ENCODE results near the gene VSIG2.
A peak's percentile ranks its signal among the peaks of the same experiment; 100 is the strongest.

VSIG2 gene

DNA sequence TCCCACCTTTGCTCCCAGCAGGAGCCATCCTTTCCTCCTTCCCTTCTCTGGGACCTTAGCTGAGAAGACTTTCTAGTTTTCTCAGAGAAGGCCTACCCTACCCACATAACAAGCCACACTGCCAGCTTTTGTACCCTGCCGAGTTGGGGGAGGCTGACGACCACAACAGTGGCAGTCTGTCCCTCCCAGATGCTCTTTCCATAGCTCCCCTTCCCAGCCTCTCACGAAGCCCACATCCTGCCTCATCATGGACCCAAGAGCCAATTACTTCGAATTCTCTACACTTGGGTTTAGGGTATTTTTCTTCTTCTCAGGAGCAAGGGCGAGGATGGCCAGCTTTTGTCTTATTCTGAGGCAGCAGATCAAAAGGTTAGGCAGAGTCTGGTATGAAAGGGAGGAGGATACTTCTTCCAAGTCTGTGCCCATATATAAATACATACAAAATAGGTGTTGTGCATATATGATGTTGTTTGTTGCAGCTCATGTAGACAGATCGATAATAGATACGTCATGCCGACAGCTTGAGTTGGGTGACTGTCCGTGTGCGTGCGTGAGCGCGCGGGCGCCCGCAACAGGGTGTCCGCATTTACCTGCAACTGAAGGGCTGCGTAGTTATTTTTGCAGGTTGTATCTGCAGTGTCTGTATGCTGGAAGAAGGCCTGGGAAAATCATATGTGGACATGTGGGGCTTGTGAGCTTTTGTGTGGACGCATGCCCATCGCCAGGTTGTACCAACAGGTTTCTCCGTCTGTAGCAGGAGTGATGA is 13.2 kb downstream of the VSIG2 start:
- TF ChIP-seq, protein P1, sequence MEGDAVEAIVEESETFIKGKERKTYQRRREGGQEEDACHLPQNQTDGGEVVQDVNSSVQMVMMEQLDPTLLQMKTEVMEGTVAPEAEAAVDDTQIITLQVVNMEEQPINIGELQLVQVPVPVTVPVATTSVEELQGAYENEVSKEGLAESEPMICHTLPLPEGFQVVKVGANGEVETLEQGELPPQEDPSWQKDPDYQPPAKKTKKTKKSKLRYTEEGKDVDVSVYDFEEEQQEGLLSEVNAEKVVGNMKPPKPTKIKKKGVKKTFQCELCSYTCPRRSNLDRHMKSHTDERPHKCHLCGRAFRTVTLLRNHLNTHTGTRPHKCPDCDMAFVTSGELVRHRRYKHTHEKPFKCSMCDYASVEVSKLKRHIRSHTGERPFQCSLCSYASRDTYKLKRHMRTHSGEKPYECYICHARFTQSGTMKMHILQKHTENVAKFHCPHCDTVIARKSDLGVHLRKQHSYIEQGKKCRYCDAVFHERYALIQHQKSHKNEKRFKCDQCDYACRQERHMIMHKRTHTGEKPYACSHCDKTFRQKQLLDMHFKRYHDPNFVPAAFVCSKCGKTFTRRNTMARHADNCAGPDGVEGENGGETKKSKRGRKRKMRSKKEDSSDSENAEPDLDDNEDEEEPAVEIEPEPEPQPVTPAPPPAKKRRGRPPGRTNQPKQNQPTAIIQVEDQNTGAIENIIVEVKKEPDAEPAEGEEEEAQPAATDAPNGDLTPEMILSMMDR (IDR thresholded peaks at IDR 0.05; ENCODE audit: borderline replicate concordance, extremely low read depth, low read length, poor library complexity, severe bottlenecking), result no peak
- H3K36me3 ChIP-seq (ENCODE audit: insufficient read depth, low read length), result no peaks in the 10 kb centered on the region
- no peak overlapping the region for H3K4me2 ChIP-seq (ENCODE audit: insufficient read depth, low read length)
- no peak overlapping the region for H2AFZ ChIP-seq (ENCODE audit: low read depth, low read length)
- H3K27ac ChIP-seq (ENCODE audit: low read length), result no peak overlapping the region
- H3K27me3 ChIP-seq (ENCODE audit: insufficient read depth, low read length, poor library complexity), result peaks cover 32% of the 10 kb centered on the region
- H3K4me1 ChIP-seq (ENCODE audit: insufficient read depth, low read length), result no peaks in the 10 kb centered on the region
- DNase-seq, result no peak
- H3K4me3 ChIP-seq (ENCODE audit: low read depth in 1 of 2, low read length in 2 of 2), result no peak overlapping the region
- H3K79me2 ChIP-seq (ENCODE audit: insufficient read depth, low read length), result no peaks in the 10 kb centered on the region
- ATAC-seq (ENCODE audit: insufficient read depth, low read depth), result 0 out of 3 replicates have a peak, but pooled peaks have one; percentile 24
- H3K9ac ChIP-seq (ENCODE audit: low read depth, low read length), result no peak overlapping the region
- no peaks in the 10 kb centered on the region for H3K9me3 ChIP-seq (ENCODE audit: insufficient read depth, low read length, severe bottlenecking)
- peaks cover 7% of the 10 kb centered on the region; the same call in 1 of the 2 replicates for H4K20me1 ChIP-seq (ENCODE audit: insufficient read depth, low read length)

DNA sequence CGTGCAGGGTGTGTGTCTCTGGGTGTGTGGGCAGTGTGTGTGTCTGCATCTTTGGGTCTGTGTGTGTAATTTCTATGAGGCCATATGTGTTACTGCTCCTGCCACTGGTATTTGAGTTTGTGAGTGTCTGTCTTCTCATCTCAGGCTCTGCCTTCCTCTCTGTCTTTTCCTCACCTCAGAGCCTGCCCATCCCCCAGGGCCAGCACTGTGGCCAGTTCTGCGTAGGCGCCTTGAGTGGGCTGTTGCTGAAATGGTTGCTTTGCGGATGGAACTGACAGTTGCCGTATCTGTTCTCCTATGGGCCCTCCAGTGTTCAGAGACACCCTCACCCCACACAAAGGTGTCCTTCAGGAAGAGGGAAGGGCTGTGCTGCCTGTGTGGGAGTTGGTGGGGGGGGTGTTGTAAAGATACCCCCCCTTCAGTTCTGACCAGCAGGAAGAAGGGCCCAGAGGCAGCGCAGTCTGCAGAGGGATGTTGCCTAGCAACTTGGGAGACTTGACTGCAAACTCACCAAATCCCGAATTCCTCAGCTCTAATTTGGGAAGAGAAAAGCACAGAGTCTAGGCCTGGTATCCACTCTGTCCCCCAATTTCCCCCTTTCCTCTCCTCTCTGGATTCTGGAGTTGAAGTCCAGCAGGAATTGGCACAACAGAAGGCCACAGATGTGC is 14.3 kb downstream of the VSIG2 start:
- Histone ChIP-seq H4K20me1 (ENCODE audit: insufficient read depth, low read length) (peaks cover 2% of the 10 kb centered on the region; the same call in 1 of the 2 replicates), H3K4me1 (ENCODE audit: insufficient read depth, low read length) (no peaks in the 10 kb centered on the region), H3K4me3 (ENCODE audit: low read depth in 1 of 2, low read length in 2 of 2) (no peak overlapping the region), H3K27me3 (ENCODE audit: insufficient read depth, low read length, poor library complexity) (peaks cover 24% of the 10 kb centered on the region), H3K9me3 (ENCODE audit: insufficient read depth, low read length, severe bottlenecking) (no peaks in the 10 kb centered on the region), H3K9ac (ENCODE audit: low read depth, low read length) (no peak overlapping the region), H3K27ac (ENCODE audit: low read length) (no peak overlapping the region), H2AFZ (ENCODE audit: low read depth, low read length) (no peak overlapping the region), H3K79me2 (ENCODE audit: insufficient read depth, low read length) (no peaks in the 10 kb centered on the region), H3K36me3 (ENCODE audit: insufficient read depth, low read length) (no peaks in the 10 kb centered on the region), H3K4me2 (ENCODE audit: insufficient read depth, low read length) (no peak overlapping the region)
- ATAC-seq (ENCODE audit: insufficient read depth, low read depth) (no peak), DNase-seq (no peak)
- no peak for TF ChIP-seq EZH2 (IDR thresholded peaks at IDR 0.05; ENCODE audit: borderline replicate concordance, low read depth, low read length, severe bottlenecking)
- TF ChIP-seq, protein P1 (IDR thresholded peaks at IDR 0.05; ENCODE audit: borderline replicate concordance, extremely low read depth, low read length, poor library complexity, severe bottlenecking), result no peak

DNA sequence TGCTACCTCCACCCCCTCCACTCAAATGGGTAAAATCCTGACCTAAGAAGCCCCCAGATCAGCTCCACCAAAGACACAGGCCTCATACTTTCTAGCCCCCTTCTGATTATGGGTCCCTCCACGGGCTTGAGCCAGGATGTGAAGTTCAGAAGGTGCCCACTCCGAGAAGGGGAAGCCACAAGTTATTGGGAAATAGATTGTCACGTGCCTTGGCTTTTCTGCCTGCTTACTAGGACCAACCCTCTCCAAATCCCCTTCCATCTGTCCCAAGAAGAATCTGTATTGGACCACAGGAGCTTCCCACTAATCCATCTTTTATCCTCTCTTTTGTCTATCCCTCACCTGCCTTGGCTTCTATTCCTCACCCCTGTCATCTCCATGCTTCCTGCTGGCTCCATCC is 15.3 kb downstream of the VSIG2 start:
- TF ChIP-seq, protein P1 (IDR thresholded peaks at IDR 0.05; ENCODE audit: borderline replicate concordance, extremely low read depth, low read length, poor library complexity, severe bottlenecking), result no peak
- TF ChIP-seq EZH2 (IDR thresholded peaks at IDR 0.05; ENCODE audit: borderline replicate concordance, low read depth, low read length, severe bottlenecking), result no peak
- peaks cover 19% of the 10 kb centered on the region for H3K27me3 ChIP-seq (ENCODE audit: insufficient read depth, low read length, poor library complexity)
- ATAC-seq (ENCODE audit: insufficient read depth, low read depth) (no peak), DNase-seq (no peak)
- H3K9ac ChIP-seq (ENCODE audit: low read depth, low read length), result no peak overlapping the region
- H2AFZ ChIP-seq (ENCODE audit: low read depth, low read length), result no peak overlapping the region
- no peaks in the 10 kb centered on the region for H3K9me3 ChIP-seq (ENCODE audit: insufficient read depth, low read length, severe bottlenecking)
- H4K20me1 ChIP-seq (ENCODE audit: insufficient read depth, low read length), result peaks cover 2% of the 10 kb centered on the region; the same call in 1 of the 2 replicates
- no peak overlapping the region for H3K4me3 ChIP-seq (ENCODE audit: low read depth in 1 of 2, low read length in 2 of 2)
- H3K79me2 ChIP-seq (ENCODE audit: insufficient read depth, low read length), result no peaks in the 10 kb centered on the region
- H3K36me3 ChIP-seq (ENCODE audit: insufficient read depth, low read length), result no peaks in the 10 kb centered on the region
- H3K4me1 ChIP-seq (ENCODE audit: insufficient read depth, low read length), result no peaks in the 10 kb centered on the region
- no peak overlapping the region for H3K27ac ChIP-seq (ENCODE audit: low read length)
- no peak overlapping the region for H3K4me2 ChIP-seq (ENCODE audit: insufficient read depth, low read length)

Data from DND-41 (cell line).